AG09319 (cell line): ENCODE measurements around the gene PARD3B.

Source experiments
- DNase-seq: peaks from one replicate; pipeline ENCODE4 v3.0.0-alpha.2; 2010; ENCODE audit warnings: low read depth; ENCODE audit errors: extremely low read depth
- CTCF ChIP-seq: IDR thresholded peaks from 2 replicates; pipeline ENCODE4 v1.5.1; 2011; ENCODE audit warnings: low read depth, mild to moderate bottlenecking, inconsistent platforms, low read length, moderate library complexity

PARD3B gene

GRCh38 chr2:205531489-205532148 lies 986.3 kb downstream of the PARD3B start:
- no peak for TF ChIP-seq CTCF
- DNase-seq = no peak

GRCh38 chr2:205535001-205535400 lies 989.7 kb downstream of the PARD3B start:
- DNase-seq = no peak
- no peak for TF ChIP-seq CTCF

GRCh38 chr2:205539603-205540002 lies 994.3 kb downstream of the PARD3B start:
- DNase-seq = no peak
- TF ChIP-seq CTCF = no peak

- no peak for TF ChIP-seq CTCF
- no peak for DNase-seq
Measured at GRCh38 chr2:205540036-205540435, 994.8 kb downstream of the PARD3B start.

- DNase-seq = no peak
- TF ChIP-seq CTCF = no peak
Measured at GRCh38 chr2:205543262-205543843, 998.1 kb downstream of the PARD3B start.

GRCh38 chr2:205543937-205544702 lies 998.8 kb downstream of the PARD3B start:
- TF ChIP-seq CTCF = no peak
- no peak for DNase-seq
